NCI-H2171 (cell line): Measurements from ENCODE around the gene GFI1.

ENCODE experiments used
- DNase-seq: peaks from one replicate; lab custom pipeline; 2025; lab: John Stamatoyannopoulos, UW

GFI1 gene

GRCh38 chr1:92488416-92488815, 1.7 kb upstream of the GFI1 start:
- DNase-seq = no peak

GRCh38 chr1:92487078-92487605, 417 bp upstream of the GFI1 start:
- DNase-seq = no peak

- peak; percentile 67 for DNase-seq
These were observed 1.1 kb downstream of the GFI1 start for GRCh38 chr1:92485381-92486250.

- DNase-seq = peak; percentile 36
These were observed 2.0 kb downstream of the GFI1 start for GRCh38 chr1:92484472-92485380.

GRCh38 chr1:92483610-92484471, 2.9 kb downstream of the GFI1 start:
- DNase-seq = peak; percentile 73

GRCh38 chr1:92482665-92483609, 3.8 kb downstream of the GFI1 start:
- no peak for DNase-seq

GRCh38 chr1:92481971-92482664, 4.6 kb downstream of the GFI1 start:
- no peak for DNase-seq

GRCh38 chr1:92481599-92481925, 5.2 kb downstream of the GFI1 start:
- no peak for DNase-seq

GRCh38 chr1:92480813-92481598, 5.7 kb downstream of the GFI1 start:
- no peak for DNase-seq

- DNase-seq = no peak
These were observed 6.4 kb downstream of the GFI1 start for GRCh38 chr1:92480200-92480812.

GRCh38 chr1:92479587-92479986, 7.1 kb downstream of the GFI1 start:
- DNase-seq = no peak

GRCh38 chr1:92478393-92478792, 8.3 kb downstream of the GFI1 start:
- DNase-seq = no peak

GRCh38 chr1:92476071-92476631, 10.6 kb downstream of the GFI1 start:
- DNase-seq = peak; percentile 41

GRCh38 chr1:92475029-92475428, 11.7 kb downstream of the GFI1 start:
- DNase-seq = no peak

GRCh38 chr1:92473781-92474495, 12.8 kb downstream of the GFI1 start:
- no peak for DNase-seq

- no peak for DNase-seq
These were observed 16.5 kb downstream of the GFI1 start for GRCh38 chr1:92470216-92470615.

GRCh38 chr1:92466683-92467352, 19.9 kb downstream of the GFI1 start:
- no peak for DNase-seq
